Colonic mucosa (tissue), 4 donors: ENCODE measurements around the gene INTS11. TPM values are rescaled to one million over a fixed set of nuclear protein-coding genes. Genes with fewer than 3 reads are reported as not detected.

Source experiments
- DNase-seq: peaks from one replicate; pipeline ENCODE4 v3.0.0-alpha.2; 2020
- H3K27ac ChIP-seq: fragments of 200-600 bp; one replicate; pipeline ENCODE4 v1.8.0; 2021
- H3K27me3 ChIP-seq: fragments of 200-600 bp; one replicate; pipeline ENCODE4 v1.8.0; 2021
- H3K36me3 ChIP-seq: fragments of 200-600 bp; one replicate; pipeline ENCODE4 v1.8.0; 2021
- H3K4me1 ChIP-seq: fragments of 200-600 bp; one replicate; pipeline ENCODE4 v1.8.0; 2021; ENCODE audit warnings: mild to moderate bottlenecking
- H3K4me3 ChIP-seq: fragments of 200-600 bp; one replicate; pipeline ENCODE4 v1.8.0; 2021
- H3K9ac ChIP-seq, 2 donors: one replicate each; pipeline ENCODE4 v1.7.0; 2013; ENCODE audit warnings: control low read depth in 2 of 2, low read depth in 2 of 2, low read length in 2 of 2
- H3K9me3 ChIP-seq: fragments of 200-600 bp; one replicate; pipeline ENCODE4 v1.8.0; 2021
- CTCF ChIP-seq: fragments of 200-600 bp; IDR thresholded peaks from one replicate; pipeline ENCODE4 v1.8.0; 2022; ENCODE audit warnings: antibody characterized with exemption, mild to moderate bottlenecking
- intact Hi-C: fragments of 100-400 bp; cut with DNase I; formaldehyde crosslinking; loops from one replicate; pipeline ENCODE4 v1.14.1; 2022
- microRNA-seq: library from miRNA; unstranded; fragments of <30 nt; microRNA quantifications from one replicate; pipeline ENCODE4, GENCODE V29; 2019
- total RNA-seq, 2 donors: library from RNA; stranded (reverse); fragmentation: NEBNext Ultra II Directional in 1 of 2; extraction: Animal tissue kit (Norgen Biotek cat#: 25700) in 1 of 2; gene quantifications; one replicate each; pipeline ENCODE4 v1.2.1, GENCODE V29; 2021
- donor health status: healthy.
- donor health status: DM: no; HTN: no; CAD: no.
- donor health status: DM: no; HTN: no; CAD: no.

Gene INTS11
- total RNA-seq, 2 donors from 2014 or later = 70.6 to 126 TPM

DNA sequence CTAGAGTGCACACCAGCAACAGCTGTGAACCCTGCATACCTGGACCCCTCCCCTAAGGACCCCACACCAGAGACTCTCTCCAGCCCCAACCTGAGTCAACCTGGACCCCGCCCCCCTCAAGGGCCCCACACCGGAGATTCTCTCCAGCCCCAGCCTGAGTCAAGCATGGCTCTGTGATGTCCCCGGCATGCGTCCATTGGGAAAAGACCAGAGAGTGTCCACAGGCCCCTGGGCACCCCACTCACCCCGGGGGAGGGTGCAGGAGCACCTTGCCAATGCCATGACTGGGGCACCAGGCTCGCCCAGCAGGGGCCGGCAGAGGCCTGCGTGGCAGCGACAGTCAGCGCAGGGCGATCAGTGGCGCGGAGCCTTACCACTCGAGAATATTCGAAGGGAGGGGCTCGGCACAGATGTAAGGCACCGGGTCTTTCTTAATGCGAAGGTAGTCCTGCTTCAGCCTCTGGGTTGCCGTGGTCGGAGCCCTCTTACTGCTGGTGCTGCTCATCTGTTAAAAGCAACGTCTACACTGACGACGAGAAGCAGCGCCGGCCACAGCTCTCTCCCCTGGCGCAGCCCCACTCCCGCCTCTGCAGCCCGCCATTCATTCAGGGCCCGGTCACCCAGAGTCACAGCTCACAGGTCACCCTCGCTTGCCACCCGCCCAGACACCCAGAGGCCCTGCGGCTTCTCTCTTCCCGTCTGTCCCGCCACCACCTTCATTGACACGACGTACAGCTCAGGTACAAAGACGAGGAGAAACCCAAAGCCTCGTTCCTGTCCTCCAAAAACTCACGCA lies 56.8 kb downstream of the INTS11 start:
- Histone ChIP-seq H3K27ac (no peak overlapping the region), H3K9ac (no peak overlapping the region), H3K36me3 (peaks cover 8% of the 10 kb centered on the region), H3K9me3 (no peaks in the 10 kb centered on the region), H3K27me3 (no peaks in the 10 kb centered on the region), H3K4me1 (peaks cover 16% of the 10 kb centered on the region), H3K4me3 (no peak overlapping the region)
- intact Hi-C loops = no loop called here
- no peak for DNase-seq
- TF ChIP-seq CTCF = no peak

GRCh38 chr1:1264868-1265272 lies 59.6 kb downstream of the INTS11 start:
- no peak for DNase-seq
- no peak overlapping the region for H3K27ac ChIP-seq
- H3K4me1 ChIP-seq = no peaks in the 10 kb centered on the region
- intact Hi-C loops = no loop called here
- H3K4me3 ChIP-seq = no peak overlapping the region
- peaks cover 14% of the 10 kb centered on the region for H3K36me3 ChIP-seq
- H3K27me3 ChIP-seq = no peaks in the 10 kb centered on the region
- no peaks in the 10 kb centered on the region for H3K9me3 ChIP-seq
- H3K9ac ChIP-seq = no peak overlapping the region
- no peak for TF ChIP-seq CTCF

DNA sequence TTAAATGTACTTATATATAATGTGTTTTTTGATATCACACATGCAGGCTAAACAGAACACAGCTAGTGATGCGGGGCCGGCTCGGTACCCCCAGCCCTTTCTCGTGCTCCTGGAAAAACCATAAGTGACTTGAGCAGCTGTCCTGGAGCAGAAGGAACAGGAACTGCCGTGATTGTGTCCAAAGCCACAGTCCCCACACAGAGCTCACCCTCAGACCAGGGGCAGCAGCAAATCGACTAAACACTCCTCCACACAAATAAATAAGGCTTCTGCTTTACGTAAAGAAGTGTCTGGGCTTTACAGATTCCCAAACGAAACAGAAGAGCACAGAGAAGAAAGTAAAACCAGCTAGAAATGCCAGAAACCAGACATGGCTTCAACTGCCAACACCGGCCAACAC lies 60.4 kb downstream of the INTS11 start:
- H3K36me3 ChIP-seq = peaks cover 14% of the 10 kb centered on the region
- no peak overlapping the region for H3K4me3 ChIP-seq
- no peak for DNase-seq
- no peaks in the 10 kb centered on the region for H3K4me1 ChIP-seq
- no peak overlapping the region for H3K27ac ChIP-seq
- H3K9ac ChIP-seq = no peak overlapping the region
- intact Hi-C loops = no loop called here
- no peaks in the 10 kb centered on the region for H3K9me3 ChIP-seq
- TF ChIP-seq CTCF = no peak
- no peaks in the 10 kb centered on the region for H3K27me3 ChIP-seq

DNA sequence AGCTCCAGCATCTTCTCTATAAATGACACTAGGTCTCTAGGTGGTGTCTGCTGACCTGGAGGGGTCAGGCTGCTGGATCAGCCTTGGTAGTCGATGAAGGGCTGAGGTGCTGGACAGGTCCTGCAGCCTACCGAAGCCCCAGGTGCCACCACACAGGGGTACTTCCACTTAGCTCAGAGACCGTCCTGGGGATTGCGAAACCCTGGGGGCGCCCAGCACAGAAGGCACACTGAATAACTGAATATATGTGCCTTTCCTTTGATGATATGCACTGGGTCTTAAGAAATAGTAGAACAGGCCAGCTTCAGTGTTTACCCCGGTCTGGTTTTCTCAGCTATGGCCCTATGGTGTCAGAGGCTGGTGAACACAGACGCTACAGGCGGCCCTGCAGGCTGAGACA lies 61.7 kb downstream of the INTS11 start:
- H3K36me3 ChIP-seq = peaks cover 14% of the 10 kb centered on the region
- DNase-seq = no peak
- H3K27ac ChIP-seq = no peak overlapping the region
- no peak overlapping the region for H3K4me3 ChIP-seq
- H3K4me1 ChIP-seq = no peaks in the 10 kb centered on the region
- intact Hi-C loops = no loop called here
- H3K9me3 ChIP-seq = no peaks in the 10 kb centered on the region
- TF ChIP-seq CTCF = no peak
- no peaks in the 10 kb centered on the region for H3K27me3 ChIP-seq
- no peak overlapping the region for H3K9ac ChIP-seq

- Histone ChIP-seq H3K4me3 (no peak overlapping the region), H3K27me3 (no peaks in the 10 kb centered on the region), H3K36me3 (peaks cover 14% of the 10 kb centered on the region), H3K4me1 (no peaks in the 10 kb centered on the region), H3K27ac (no peak overlapping the region), H3K9me3 (no peaks in the 10 kb centered on the region), H3K9ac (no peak overlapping the region)
- DNase-seq = no peak
- intact Hi-C loops = no loop called here
- no peak for TF ChIP-seq CTCF
These were observed 62.4 kb downstream of the INTS11 start for GRCh38 chr1:1262071-1262470.

Small RNAs within 50 kb of the gene (microRNA-seq; reads per million reads assigned to microRNA genes)
- gene MIR6726 (not detected), gene MIR6727 (not detected), gene MIR6808 (not detected)

Other genes starting within 250 kb of the INTS11 start
- 10 to 100 TPM; 18.9 to 36.0 TPM for gene C1orf159, start 208.6 kb downstream of the INTS11 start, total RNA-seq
- 1 to 10 TPM in 1 of 2 donors, under 1 TPM in 1; 0.64 to 2.3 TPM for gene TTLL10, start 150.8 kb downstream of the INTS11 start, total RNA-seq
- gene TNFRSF18, start 118.1 kb downstream of the INTS11 start, total RNA-seq = 1 to 10 TPM in 1 of 2 donors, under 1 TPM in 1; 0.61 to 1.7 TPM
- 1 to 10 TPM; 1.2 to 2.3 TPM for gene TNFRSF4, start 110.5 kb downstream of the INTS11 start, total RNA-seq
- gene SDF4, start 92.7 kb downstream of the INTS11 start, total RNA-seq = 100 to 1,000 TPM; 202 to 325 TPM
- gene B3GALT6, start 92.4 kb downstream of the INTS11 start, total RNA-seq = 10 to 100 TPM in 1 of 2 donors, 1 to 10 TPM in 1; 8.0 to 12.0 TPM
- 10 to 100 TPM; 21.3 to 34.2 TPM for gene C1QTNF12, start 77.9 kb downstream of the INTS11 start, total RNA-seq
- 10 to 100 TPM; 43.1 to 83.3 TPM for gene UBE2J2, start 50.8 kb downstream of the INTS11 start, total RNA-seq
- 1 to 10 TPM; 1.1 to 2.2 TPM for gene SCNN1D, start 44.2 kb downstream of the INTS11 start, total RNA-seq
- gene ACAP3, start 16.7 kb downstream of the INTS11 start, total RNA-seq = 10 to 100 TPM; 34.1 to 68.1 TPM
- 10 to 100 TPM; 14.3 to 35.8 TPM for gene PUSL1, start 16.1 kb downstream of the INTS11 start, total RNA-seq
- gene CPTP, start 142 bp upstream of the INTS11 start, total RNA-seq = 10 to 100 TPM; 45.4 to 60.2 TPM
- under 1 TPM; 0.24 to 0.57 TPM for gene TAS1R3, start 6.6 kb upstream of the INTS11 start, total RNA-seq
- gene DVL1, start 24.8 kb upstream of the INTS11 start, total RNA-seq = 10 to 100 TPM; 49.9 to 71.3 TPM
- gene MXRA8, start 33.9 kb upstream of the INTS11 start, total RNA-seq = 10 to 100 TPM in 1 of 2 donors, 1 to 10 TPM in 1; 5.9 to 14.0 TPM
- gene AURKAIP1, start 50.5 kb upstream of the INTS11 start, total RNA-seq = 100 to 1,000 TPM; 179 to 332 TPM
- gene CCNL2, start 74.7 kb upstream of the INTS11 start, total RNA-seq = 100 to 1,000 TPM in 1 of 2 donors, 10 to 100 TPM in 1; 92.3 to 104 TPM
- gene MRPL20, start 82.6 kb upstream of the INTS11 start, total RNA-seq = 100 to 1,000 TPM in 1 of 2 donors, 10 to 100 TPM in 1; 88.1 to 143 TPM
- 1 to 10 TPM in 1 of 2 donors, under 1 TPM in 1; 0.57 to 2.0 TPM for gene ANKRD65, start 96.6 kb upstream of the INTS11 start, total RNA-seq
- 10 to 100 TPM; 43.5 to 74.0 TPM for gene VWA1, start 111.0 kb upstream of the INTS11 start, total RNA-seq
- gene ATAD3C, start 125.0 kb upstream of the INTS11 start, total RNA-seq = under 1 TPM; 0.16 to 0.64 TPM
- gene ATAD3B, start 147.1 kb upstream of the INTS11 start, total RNA-seq = 10 to 100 TPM; 16.6 to 62.9 TPM
- 10 to 100 TPM; 19.6 to 74.0 TPM for gene ATAD3A, start 187.5 kb upstream of the INTS11 start, total RNA-seq
- gene TMEM240, start 216.0 kb upstream of the INTS11 start, total RNA-seq = under 1 TPM; 0.77 to 0.91 TPM